IMR-90 (cell line): ENCODE measurements around the gene TPGS1. TPM values are rescaled to one million over a fixed set of nuclear protein-coding genes. Genes with fewer than 3 reads are reported as not detected.
A peak's percentile ranks its signal among the peaks of the same experiment; 100 is the strongest.

Source experiments
- ATAC-seq: fragments of 200-7000 bp; cut with Tn5 transposase; 2 replicates; pipeline ENCODE4 v1.9.1; 2020; ENCODE audit warnings: low read depth, mild to moderate bottlenecking, moderate library complexity
- BruUV-seq: library from RNA; stranded (reverse); fragments of 400-500 nt; replicated peaks from 2 replicates; lab custom pipeline; 2021; lab: Mats Ljungman, UMichigan
- CTCF ChIA-PET: fragments of 300-600 bp; formaldehyde crosslinking; extraction: SDS; loops from one replicate; lab custom pipeline; 2021; ENCODE audit warnings: antibody characterized with exemption; lab: Yijun Ruan, JAX
- POLR2A ChIA-PET: fragments of 300-600 bp; sonication (Branson Sonifier 250); formaldehyde crosslinking; loops from one replicate; lab custom pipeline; 2022; ENCODE audit warnings: antibody characterized with exemption; ENCODE audit not compliant: unreplicated experiment; lab: Charles Lee
- DNase-seq: peaks from one replicate; pipeline ENCODE4 v3.0.0; 2013
- H2AFZ ChIP-seq: replicated peaks from 2 replicates; pipeline ENCODE3; 2013; ENCODE audit warnings: low read length, mild to moderate bottlenecking; ENCODE audit not compliant: poor library complexity
- H2AK5ac ChIP-seq: 2 replicates; pipeline ENCODE4 v1.6.1; 2013; ENCODE audit warnings: low read depth, low read length, inconsistent platforms
- H2AK9ac ChIP-seq: replicated peaks from 2 replicates; pipeline ENCODE3; 2013; ENCODE audit warnings: mild to moderate bottlenecking, low read depth, low read length, moderate library complexity; ENCODE audit not compliant: poor library complexity
- H2BK120ac ChIP-seq: 2 replicates; pipeline ENCODE4 v1.6.1; 2013; ENCODE audit warnings: low read depth, low read length, inconsistent platforms
- H2BK15ac ChIP-seq: 3 replicates; pipeline ENCODE4 v1.6.1; 2013; ENCODE audit warnings: low read depth, low read length, inconsistent platforms
- H2BK20ac ChIP-seq: 2 replicates; pipeline ENCODE4 v1.6.1; 2013; ENCODE audit warnings: low read depth, mild to moderate bottlenecking, inconsistent platforms, low read length, moderate library complexity
- H2BK5ac ChIP-seq: 2 replicates; pipeline ENCODE4 v1.6.1; 2013; ENCODE audit warnings: mild to moderate bottlenecking, low read depth, low read length, inconsistent platforms; ENCODE audit not compliant: poor library complexity, severe bottlenecking
- H3K14ac ChIP-seq: replicated peaks from 2 replicates; pipeline ENCODE4 v1.6.1; 2013; ENCODE audit warnings: low read depth, low read length, inconsistent platforms
- H3K18ac ChIP-seq: 2 replicates; pipeline ENCODE4 v1.6.1; 2013; ENCODE audit warnings: low read depth, low read length, control low read depth
- H3K23ac ChIP-seq: 2 replicates; pipeline ENCODE4 v1.6.1; 2013; ENCODE audit warnings: low read depth, low read length, inconsistent platforms
- H3K27ac ChIP-seq: 2 replicates; pipeline ENCODE4 v1.5.1; 2013; ENCODE audit warnings: mild to moderate bottlenecking, control low read depth, low read length; ENCODE audit not compliant: insufficient read depth
- H3K27me3 ChIP-seq: 2 replicates; pipeline ENCODE4 v1.6.1; 2013; ENCODE audit warnings: low read length; ENCODE audit not compliant: control insufficient read depth, insufficient read depth
- H3K36me3 ChIP-seq: 2 replicates; pipeline ENCODE4 v1.6.1; 2013; ENCODE audit warnings: low read length, mixed read lengths; ENCODE audit not compliant: control insufficient read depth, insufficient read depth
- H3K4ac ChIP-seq: 2 replicates; pipeline ENCODE4 v1.6.1; 2013; ENCODE audit warnings: low read depth, low read length, inconsistent platforms
- H3K4me1 ChIP-seq: 2 replicates; pipeline ENCODE4 v1.6.1; 2013; ENCODE audit warnings: low read length, mixed read lengths; ENCODE audit not compliant: control insufficient read depth, insufficient read depth
- H3K4me2 ChIP-seq: 2 replicates; pipeline ENCODE4 v1.6.1; 2013; ENCODE audit warnings: low read depth, mild to moderate bottlenecking, control low read depth, low read length, moderate library complexity
- H3K4me3 ChIP-seq: 2 replicates; pipeline ENCODE4 v1.5.1; 2013; ENCODE audit warnings: low read depth, mild to moderate bottlenecking, control low read depth, low read length, moderate library complexity; ENCODE audit not compliant: insufficient read depth
- H3K56ac ChIP-seq: 2 replicates; pipeline ENCODE4 v1.6.1; 2013; ENCODE audit warnings: low read length, inconsistent platforms; ENCODE audit not compliant: insufficient read depth; ENCODE audit errors: extremely low read depth
- H3K79me1 ChIP-seq, 2 experiments: 2 replicates each; pipeline ENCODE4 v1.6.1; 2013; ENCODE audit warnings: low read length in 2 of 2, inconsistent platforms in 1 of 2, low read depth in 1 of 2
- H3K9ac ChIP-seq: 2 replicates; pipeline ENCODE4 v1.6.1; 2013; ENCODE audit warnings: low read depth, low read length, control low read depth
- H3K9me1 ChIP-seq: 2 replicates; pipeline ENCODE4 v1.6.1; 2013; ENCODE audit warnings: low read length, inconsistent platforms; ENCODE audit not compliant: insufficient read depth
- H3K9me3 ChIP-seq: 2 replicates; pipeline ENCODE4 v1.6.1; 2013; ENCODE audit warnings: low read length; ENCODE audit not compliant: control insufficient read depth, insufficient read depth
- H4K20me1 ChIP-seq: 2 replicates; pipeline ENCODE4 v1.6.1; 2013; ENCODE audit warnings: low read length, inconsistent platforms; ENCODE audit not compliant: insufficient read depth
- H4K5ac ChIP-seq: 2 replicates; pipeline ENCODE4 v1.6.1; 2013; ENCODE audit warnings: mild to moderate bottlenecking, low read depth, low read length, control low read depth
- H4K8ac ChIP-seq, 2 experiments: 2 replicates each; pipeline ENCODE4 v1.6.1; 2013; ENCODE audit warnings: low read depth in 2 of 2, low read length in 2 of 2, control low read depth in 1 of 2, inconsistent platforms in 1 of 2
- H4K91ac ChIP-seq: 2 replicates; pipeline ENCODE4 v1.6.1; 2013; ENCODE audit warnings: low read depth, low read length, inconsistent platforms; ENCODE audit not compliant: insufficient read depth
- BHLHE40 ChIP-seq: fragments of 150-350 bp; IDR thresholded peaks from 2 replicates; pipeline ENCODE4 v1.6.1; 2016; ENCODE audit warnings: mild to moderate bottlenecking, low read depth, low read length
- CEBPB ChIP-seq: IDR thresholded peaks from 2 replicates; pipeline ENCODE4 v1.6.1; 2012; ENCODE audit warnings: low read depth, low read length, improper control_type of control experiment
- CHD1 ChIP-seq: IDR thresholded peaks from 2 replicates; pipeline ENCODE4 v1.6.1; 2012; ENCODE audit warnings: low read depth, low read length, improper control_type of control experiment
- CTCF ChIP-seq: conservative IDR thresholded peaks from 2 replicates; pipeline ENCODE4 v1.5.1; 2012; ENCODE audit warnings: mild to moderate bottlenecking, low read depth, low read length, improper control_type of control experiment
- ELK1 ChIP-seq: fragments of 150-350 bp; IDR thresholded peaks from 2 replicates; pipeline ENCODE4 v1.6.1; 2016; ENCODE audit warnings: low read depth, mild to moderate bottlenecking, low read length, moderate library complexity, borderline replicate concordance
- FOS ChIP-seq: fragments of 150-350 bp; IDR thresholded peaks from 2 replicates; pipeline ENCODE4 v1.6.1; 2016; ENCODE audit warnings: low read depth, low read length
- MAFK ChIP-seq: IDR thresholded peaks from 2 replicates; pipeline ENCODE4 v1.6.1; 2012; ENCODE audit warnings: low read depth, low read length, improper control_type of control experiment
- MAZ ChIP-seq: IDR thresholded peaks from 2 replicates; pipeline ENCODE4 v1.6.1; 2012; ENCODE audit warnings: low read depth, mild to moderate bottlenecking, low read length, improper control_type of control experiment, moderate library complexity, borderline replicate concordance
- MXI1 ChIP-seq: IDR thresholded peaks from 2 replicates; pipeline ENCODE4 v1.6.1; 2012; ENCODE audit warnings: low read depth, mild to moderate bottlenecking, low read length, moderate library complexity, borderline replicate concordance
- NFE2L2 ChIP-seq: fragments of 150-350 bp; IDR thresholded peaks from 2 replicates; pipeline ENCODE4 v1.6.1; 2016; ENCODE audit warnings: low read depth, mild to moderate bottlenecking, low read length
- POLR2A ChIP-seq: IDR thresholded peaks from 2 replicates; pipeline ENCODE4 v1.6.1; 2012; ENCODE audit warnings: mild to moderate bottlenecking, low read depth, low read length
- RAD21 ChIP-seq: IDR thresholded peaks from 2 replicates; pipeline ENCODE4 v1.6.1; 2012; ENCODE audit warnings: low read length, improper control_type of control experiment
- RCOR1 ChIP-seq: IDR thresholded peaks from 2 replicates; pipeline ENCODE4 v1.6.1; 2012; ENCODE audit warnings: mild to moderate bottlenecking, low read length, improper control_type of control experiment; ENCODE audit not compliant: insufficient replicate concordance
- RFX5 ChIP-seq: IDR thresholded peaks from 2 replicates; pipeline ENCODE4 v1.8.0; 2012; ENCODE audit warnings: low read depth, mild to moderate bottlenecking, low read length, moderate library complexity
- SMC3 ChIP-seq: fragments of 150-350 bp; IDR thresholded peaks from 2 replicates; pipeline ENCODE4 v1.6.1; 2016; ENCODE audit warnings: low read depth, mild to moderate bottlenecking, antibody characterized with exemption, low read length, moderate library complexity
- USF2 ChIP-seq: fragments of 150-350 bp; IDR thresholded peaks from 2 replicates; pipeline ENCODE4 v1.6.1; 2017; ENCODE audit warnings: mild to moderate bottlenecking, antibody characterized with exemption, low read length, low read depth
- WGBS, 2 experiments: methylation state at CpG; one replicate each; pipeline versions ENCODE4 v1.1.5 to v1.1.7; 2013; ENCODE audit warnings: missing lambda C conversion rate in 2 of 2; ENCODE audit not compliant: insufficient read length in 1 of 2; ENCODE audit errors: extremely low coverage in 2 of 2; 5-methylcytosine and 5-hydroxymethylcytosine counted together
- dilution Hi-C: fragments of 300-500 bp; cut with HindIII; formaldehyde crosslinking; loops from one replicate; pipeline ENCODE4 v1.14.3; 2018; ENCODE audit warnings: low sequenced_read_pairs; ENCODE audit not compliant: unreplicated experiment
- in situ Hi-C: fragments of 300-500 bp; cut with MboI; formaldehyde crosslinking; loops from 3 replicates; pipeline ENCODE4 v1.14.3; 2019; ENCODE audit warnings: low sequenced_read_pairs, inconsistent platforms, mixed read lengths
- intact Hi-C: fragments of 100-400 bp; cut with micrococcal nuclease; formaldehyde crosslinking; loops from 2 replicates; pipeline ENCODE4 v1.10.0; 2022
- polyA plus RNA-seq, 3 experiments: library from polyadenylated mRNA; depleted of rRNA; stranded (reverse); fragments of >200 nt; gene quantifications; 2 replicates each; pipeline ENCODE4 v1.2.3, GENCODE V29; 2012; ENCODE audit warnings: low replicate concordance in 1 of 3
- total RNA-seq: library from RNA; depleted of rRNA; stranded (reverse); fragments of >200 nt; gene quantifications from 2 replicates; pipeline ENCODE4 v1.2.3, GENCODE V29; 2012

TPGS1 gene
- total and polyA plus RNA-seq, 2 of the 4 experiments (the other 2 are of a cell fraction), result 2.7 to 6.3 TPM

- Histone ChIP-seq H2AFZ (peak overlapping the region; percentile 27), H3K9ac (no peak overlapping the region), H4K5ac (no peak overlapping the region), H2BK15ac (no peak overlapping the region), H2BK20ac (no peak overlapping the region), H3K79me1 (no peaks in the 10 kb centered on the region), H2BK5ac (no peak overlapping the region), H3K18ac (no peak overlapping the region), H3K4me2 (no peak overlapping the region), H3K14ac (no peak overlapping the region), H2AK9ac (no peak overlapping the region), H3K9me3 (no peaks in the 10 kb centered on the region), H4K20me1 (no peaks in the 10 kb centered on the region), H4K91ac (no peak overlapping the region), H4K8ac (no peak overlapping the region), H3K36me3 (no peaks in the 10 kb centered on the region), H3K27me3 (peaks cover 32% of the 10 kb centered on the region), H2AK5ac (no peak overlapping the region), H3K56ac (no peak overlapping the region), H2BK120ac (no peak overlapping the region), H3K4ac (no peak overlapping the region), H3K9me1 (no peaks in the 10 kb centered on the region), H3K4me1 (no peaks in the 10 kb centered on the region; the same call in 1 of the 2 replicates), H3K23ac (no peak overlapping the region), H3K4me3 (no peak overlapping the region), H3K27ac (no peak overlapping the region)
- dilution Hi-C loops (no loop called here), intact Hi-C loops (no loop called here), in situ Hi-C loops (no loop called here)
- no TSS peak for BruUV-seq
- ATAC-seq, result peak; percentile 15; the same call in 1 of the 2 replicates
- TF ChIP-seq RAD21, result no peak
- TF ChIP-seq SMC3, result no peak
- no peak for TF ChIP-seq CTCF
- TF ChIP-seq RFX5, result no peak
- TF ChIP-seq FOS, result no peak
- TF ChIP-seq BHLHE40, result no peak
- no peak for TF ChIP-seq MAZ
- TF ChIP-seq USF2, result no peak
- no peak for TF ChIP-seq NFE2L2
- no peak for TF ChIP-seq POLR2A
- TF ChIP-seq MXI1, result no peak
- no peak for TF ChIP-seq ELK1
- no peak for TF ChIP-seq CEBPB
- no peak for TF ChIP-seq RCOR1
- no peak for TF ChIP-seq CHD1
- TF ChIP-seq MAFK, result no peak
- DNase-seq, result no peak
- POLR2A ChIA-PET, result no interaction called here
- 3% methylated on average over 15 of the region's 50 CpGs; no CpG with 5 or more reads in 1 of the 2 experiments for WGBS, 2 experiments
- CTCF ChIA-PET, result no interaction called here
Observed at GRCh38 chr19:497869-498510, 9.3 kb upstream of the TPGS1 start.
